NCI-H774 (cell line): ENCODE measurements around the gene TCF7L1.
A peak's percentile ranks its signal among the peaks of the same experiment; 100 is the strongest.
"Not testable (repeated sequence)": the region's sequence is repeated elsewhere in the genome, so short reads cannot be mapped to it uniquely, and the experiment has no call there.

Experiments
- DNase-seq: peaks from one replicate; lab custom pipeline; 2025; lab: John Stamatoyannopoulos, UW

TCF7L1 gene

DNA sequence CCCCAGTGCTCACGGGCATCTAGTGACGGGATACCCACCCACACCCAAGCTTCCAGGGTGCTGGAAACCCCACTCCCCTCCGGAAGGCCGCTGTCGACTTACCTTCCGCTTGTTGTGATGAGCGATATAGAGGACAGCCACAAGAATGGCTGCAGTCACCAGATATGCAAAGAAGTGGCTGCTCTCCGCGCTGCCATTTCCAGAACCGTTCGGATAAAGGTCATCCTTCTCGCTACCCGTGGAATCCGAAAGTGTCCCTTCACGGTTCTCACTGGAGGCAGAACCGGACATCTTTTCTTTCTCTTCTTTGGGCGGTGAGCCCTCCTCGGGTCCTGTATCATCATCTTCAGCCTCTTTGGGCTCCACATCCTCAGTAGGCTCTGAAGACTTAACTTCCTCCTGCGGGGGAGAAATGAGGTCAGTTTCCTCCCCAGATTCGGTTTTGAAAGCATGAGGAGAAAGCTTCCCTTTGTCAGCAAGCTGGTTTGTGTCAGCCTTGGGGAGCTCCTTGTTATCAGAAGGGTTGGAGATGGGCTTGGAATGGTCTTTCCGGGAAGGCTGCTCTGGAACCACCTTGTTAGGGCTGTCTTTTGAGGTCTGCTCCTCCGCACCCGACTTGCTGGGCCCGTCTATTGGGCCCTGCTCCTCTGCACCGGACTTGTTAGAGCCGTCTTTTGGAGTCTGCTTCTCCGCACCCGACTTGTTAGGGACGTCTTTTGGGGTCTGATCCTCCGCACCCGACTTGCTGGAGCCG is 193.4 kb downstream of the TCF7L1 start:
- no peak for DNase-seq

GRCh38 chr2:85327160-85327821 is 194.1 kb downstream of the TCF7L1 start:
- DNase-seq: no peak

DNA sequence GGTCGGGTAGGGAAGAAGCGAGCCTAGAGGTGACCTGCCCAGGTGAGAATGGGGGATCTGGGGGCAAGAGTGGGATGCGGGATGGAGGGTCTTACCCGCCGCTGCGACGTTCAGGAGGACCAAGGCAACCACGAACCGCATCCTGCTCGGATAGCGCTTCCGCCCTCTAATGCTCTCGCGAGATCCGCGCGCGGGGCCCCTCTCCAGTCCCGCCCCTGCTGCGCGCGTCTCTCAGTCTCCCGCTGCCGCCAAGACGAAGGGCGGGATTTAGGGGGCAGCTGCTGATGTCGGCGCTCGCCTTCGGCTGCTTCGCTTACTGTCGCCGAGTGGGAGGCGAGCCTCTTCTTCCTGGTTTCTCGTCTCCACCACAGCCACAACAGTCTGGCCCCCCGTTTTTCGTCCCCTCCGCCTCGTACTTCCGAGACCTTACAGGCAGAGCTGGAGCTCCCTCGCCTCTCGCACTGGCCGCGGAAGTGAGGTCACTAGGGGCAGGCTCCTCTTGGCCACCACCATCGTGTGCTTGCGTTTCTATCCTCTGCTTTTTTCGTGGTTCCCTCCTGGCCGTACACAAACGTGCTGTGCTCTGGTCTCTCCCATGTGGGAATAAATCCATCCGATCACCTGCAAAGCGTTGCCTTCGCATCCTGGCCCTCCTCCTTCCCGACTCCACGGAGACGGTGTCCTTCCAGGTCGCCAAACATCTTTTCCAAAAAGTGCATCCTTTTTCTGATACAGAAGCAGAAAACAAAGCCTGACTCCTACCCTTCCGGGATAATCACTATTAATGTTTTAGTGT is 194.8 kb downstream of the TCF7L1 start, which contains the start of gene TGOLN2:
TGOLN2 (minus strand) TSS at position 168 of the 796 bp plus-strand sequence; CDS start at position 141, 27 bp downstream.
- peak; percentile 90 for DNase-seq

DNA sequence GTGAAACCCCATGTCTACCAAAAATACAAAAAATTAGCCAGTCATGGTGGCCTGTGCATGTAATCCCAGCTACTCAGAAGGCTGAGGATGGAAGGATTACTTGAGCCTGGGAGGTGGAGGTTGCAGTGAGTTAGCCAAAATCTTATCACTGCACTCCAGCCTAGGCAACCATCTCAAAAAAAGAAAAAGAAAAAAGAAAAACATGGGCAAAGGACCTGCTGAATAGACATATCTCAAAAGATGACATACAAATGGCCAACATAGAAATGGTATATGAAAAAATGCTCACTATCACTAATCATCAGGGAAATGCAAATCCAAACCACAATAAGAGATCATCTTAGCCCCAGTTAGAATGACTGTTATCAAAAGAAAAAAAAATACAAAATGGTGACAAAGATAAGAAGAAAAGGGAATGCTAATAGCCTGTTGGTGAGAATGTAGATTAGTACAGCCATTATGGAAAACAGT is 196.0 kb downstream of the TCF7L1 start:
- DNase-seq: no peak

DNA sequence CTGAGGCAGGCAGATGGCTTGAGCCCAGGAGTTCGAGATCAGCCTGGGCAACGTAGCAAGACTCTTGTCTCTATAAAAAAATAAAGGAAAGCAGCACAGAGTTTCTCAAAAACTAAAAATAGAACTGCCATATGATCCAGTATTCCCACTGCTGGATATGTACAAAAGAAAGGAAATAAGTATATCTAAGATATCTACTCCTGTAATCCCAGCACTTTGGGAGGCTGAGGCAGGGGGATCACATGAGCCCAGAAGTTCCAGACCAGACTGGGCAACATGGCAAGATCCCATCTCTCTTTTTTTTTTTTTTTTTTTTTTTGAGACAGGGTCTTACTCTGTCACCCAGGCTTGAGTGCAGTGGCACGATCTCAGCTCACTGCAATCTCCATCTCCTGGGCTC is 196.5 kb downstream of the TCF7L1 start:
- not testable (repeated sequence) for DNase-seq

GRCh38 chr2:85330839-85331636 is 197.8 kb downstream of the TCF7L1 start:
- DNase-seq: no peak

- DNase-seq: not testable (repeated sequence)
Measured at GRCh38 chr2:85333877-85334276, 200.7 kb downstream of the TCF7L1 start.

DNA sequence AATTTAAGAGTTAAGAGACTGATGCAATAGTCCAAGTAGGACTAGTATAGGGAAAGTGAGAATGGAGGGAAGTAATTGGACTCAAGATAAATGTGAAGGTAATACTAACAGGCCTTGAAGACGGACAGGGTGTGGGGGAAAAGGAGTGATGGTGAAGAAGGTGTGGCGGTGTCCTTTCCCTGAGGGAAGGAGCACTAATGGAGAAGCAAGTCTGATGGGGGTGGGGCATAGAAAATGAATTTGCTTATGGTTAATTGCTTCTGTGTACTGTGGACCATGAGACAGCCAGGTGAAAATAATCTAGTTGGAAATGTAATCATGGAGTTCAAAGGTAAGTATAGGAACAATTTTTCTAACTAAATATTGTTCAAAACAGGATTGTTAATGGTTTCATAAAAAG is 201.7 kb downstream of the TCF7L1 start:
- no peak for DNase-seq

DNA sequence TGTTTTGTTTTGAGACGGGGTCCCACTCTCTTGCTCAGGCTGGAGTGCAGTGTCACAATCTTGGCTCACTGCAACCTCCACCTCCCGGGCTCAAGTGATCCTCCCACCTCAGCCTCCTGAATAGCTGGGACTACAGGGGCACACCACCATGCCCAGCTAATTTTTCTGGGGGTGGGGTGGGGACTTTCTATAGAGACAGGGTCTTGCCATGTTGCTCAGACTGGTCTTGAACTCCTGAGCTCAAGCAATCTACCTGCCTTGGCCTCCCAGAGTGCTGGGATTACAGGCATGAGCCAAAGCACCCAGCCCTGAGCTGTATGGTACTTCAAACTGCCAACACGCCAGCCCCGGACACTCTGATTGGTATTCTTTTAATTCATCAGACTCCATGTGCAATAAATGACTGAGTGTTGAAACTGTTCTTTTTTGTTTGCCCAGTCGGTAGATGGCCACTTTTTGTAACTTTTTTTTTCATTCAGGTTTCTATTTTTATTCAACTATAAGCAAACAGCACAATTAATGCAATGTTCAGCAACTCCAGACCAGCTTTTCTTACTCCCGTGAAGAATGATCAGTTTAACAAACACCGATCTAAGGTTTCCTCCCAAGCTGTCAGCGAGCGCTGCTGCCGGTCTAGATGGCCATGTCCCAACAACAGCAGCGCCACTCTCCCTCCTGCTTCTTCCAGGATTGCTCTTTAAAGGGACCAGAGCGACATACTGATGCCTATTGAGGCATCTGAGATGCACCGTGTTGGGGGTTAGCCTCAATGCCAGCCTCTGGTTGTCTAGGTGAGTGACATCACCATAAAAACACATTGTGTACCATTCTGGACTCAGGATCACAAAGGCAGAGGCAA is 207.1 kb downstream of the TCF7L1 start:
- no peak for DNase-seq

DNA sequence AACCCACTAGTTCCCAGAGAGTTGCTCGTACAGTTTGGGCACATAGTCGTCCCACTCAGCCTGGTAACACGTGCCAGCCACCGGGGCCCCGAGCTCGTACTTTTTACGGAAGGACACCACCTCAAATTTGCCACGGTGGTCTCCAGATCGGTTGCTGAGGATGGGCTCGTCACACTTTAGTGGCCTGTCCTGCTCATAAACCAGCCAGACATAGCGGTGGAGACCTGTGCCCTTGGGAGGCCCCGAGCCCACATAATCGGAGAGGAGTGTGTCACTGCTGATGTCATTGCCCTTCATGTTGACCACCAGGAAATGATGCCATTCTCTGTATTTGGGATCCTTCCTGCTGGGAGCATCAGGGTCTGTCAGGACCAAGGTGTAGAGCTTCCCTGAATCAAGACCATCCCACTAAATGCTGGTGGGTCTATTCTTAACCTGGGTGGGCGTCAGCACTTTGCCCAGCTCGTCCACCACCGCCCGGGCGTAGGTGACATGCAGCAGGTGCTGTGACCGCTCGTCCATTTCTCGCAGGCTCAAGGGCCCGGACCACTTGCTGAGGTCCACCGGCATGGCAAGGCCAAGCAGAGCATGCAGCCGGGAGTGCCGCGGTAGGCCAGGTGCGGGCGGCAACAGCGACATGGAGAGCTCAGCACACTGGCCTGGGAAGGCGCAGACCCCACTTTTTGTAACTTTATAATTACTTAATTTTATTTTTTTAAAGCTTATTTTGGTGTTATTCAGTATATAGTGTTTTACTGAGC is 208.3 kb downstream of the TCF7L1 start:
- no peak for DNase-seq

- no peak for DNase-seq
Measured at GRCh38 chr2:85342156-85342555, 209.0 kb downstream of the TCF7L1 start.

DNA sequence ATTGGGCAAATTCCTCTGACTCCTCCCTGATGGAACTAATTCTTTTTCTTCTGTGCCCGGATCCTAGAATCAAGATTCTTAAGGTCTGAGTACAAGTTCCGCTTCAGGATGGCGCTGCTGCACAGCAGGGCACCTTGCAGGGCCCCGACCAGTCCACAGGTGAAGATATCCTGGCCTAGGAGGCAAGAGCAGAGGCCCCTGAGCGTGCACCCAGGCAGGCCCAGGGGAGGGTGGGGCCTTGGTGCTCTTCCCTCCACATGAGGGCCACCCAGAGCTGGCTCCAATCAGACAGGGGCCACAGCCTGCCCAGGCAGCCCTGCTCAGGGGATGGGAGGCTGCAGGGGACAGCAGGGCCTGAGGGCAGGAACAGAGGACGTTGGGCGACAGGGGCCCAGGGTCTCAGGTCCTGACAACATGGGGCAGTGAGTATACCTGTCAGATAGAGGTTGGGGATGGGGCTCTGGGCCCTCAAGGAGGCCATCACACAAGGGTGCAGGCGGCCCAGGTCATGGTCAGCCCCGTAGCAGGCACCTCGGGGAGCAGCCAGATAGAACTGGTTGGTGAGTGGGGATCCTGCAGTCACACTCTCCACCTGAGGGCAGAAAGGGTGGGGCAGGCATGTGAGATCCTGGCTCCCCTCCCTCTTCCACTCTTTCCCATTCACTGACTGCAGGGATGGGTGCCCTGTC is 210.2 kb downstream of the TCF7L1 start:
- DNase-seq: not testable (repeated sequence)

- no peak for DNase-seq
Measured at GRCh38 chr2:85344356-85344954, 211.3 kb downstream of the TCF7L1 start.

DNA sequence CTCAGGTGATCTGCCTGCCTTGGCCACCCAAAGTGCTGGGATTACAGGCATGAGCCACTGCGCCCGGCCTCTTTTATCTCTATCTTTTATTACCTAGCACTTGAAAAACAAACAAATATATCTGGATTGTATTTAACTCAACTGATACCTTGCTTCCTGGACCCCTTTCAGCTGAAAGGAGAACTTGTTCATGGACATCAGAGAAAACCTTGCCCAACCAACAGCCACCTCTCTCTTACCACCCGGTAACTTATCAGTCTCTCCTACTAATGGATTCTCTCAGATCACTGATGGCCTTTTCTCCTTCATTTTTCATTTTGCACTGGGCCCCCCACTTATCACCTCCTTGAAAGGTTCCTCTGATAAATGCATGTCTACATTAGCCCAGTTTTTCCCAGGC is 214.4 kb downstream of the TCF7L1 start:
- DNase-seq: no peak

DNA sequence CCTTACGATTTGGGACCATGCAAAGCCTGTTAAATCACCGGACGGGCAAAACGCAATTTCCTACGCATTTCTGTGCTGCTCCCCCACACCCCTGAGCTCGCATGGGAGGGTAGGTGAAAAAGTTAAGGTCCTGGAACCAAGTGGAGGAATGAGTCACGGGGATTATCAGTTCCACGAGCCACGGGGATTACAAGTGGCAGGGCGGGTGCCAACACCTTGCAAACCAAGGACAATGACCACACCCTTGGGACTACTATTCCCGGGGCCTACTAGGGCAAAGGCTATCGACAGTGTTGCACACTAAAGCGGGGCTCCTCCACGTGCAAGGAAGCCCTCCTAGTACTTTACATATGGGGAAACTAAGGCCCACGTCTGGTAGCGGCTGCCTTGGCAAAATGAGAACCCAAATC is 220.7 kb downstream of the TCF7L1 start:
- DNase-seq: no peak

GRCh38 chr2:85354286-85355072 is 221.3 kb downstream of the TCF7L1 start, which contains the start of the genes ELMOD3 and RETSAT:
Gene ELMOD3, plus strand, starts transcription at chr2:85354769. Its CDS starts 2,430 bp downstream, at chr2:85357199.
Gene RETSAT, minus strand, starts transcription at chr2:85354528. Its CDS starts 21 bp downstream, at chr2:85354507.
- DNase-seq: peak; percentile 96

- no peak for DNase-seq
Measured at GRCh38 chr2:85355073-85355410, 221.8 kb downstream of the TCF7L1 start.

DNA sequence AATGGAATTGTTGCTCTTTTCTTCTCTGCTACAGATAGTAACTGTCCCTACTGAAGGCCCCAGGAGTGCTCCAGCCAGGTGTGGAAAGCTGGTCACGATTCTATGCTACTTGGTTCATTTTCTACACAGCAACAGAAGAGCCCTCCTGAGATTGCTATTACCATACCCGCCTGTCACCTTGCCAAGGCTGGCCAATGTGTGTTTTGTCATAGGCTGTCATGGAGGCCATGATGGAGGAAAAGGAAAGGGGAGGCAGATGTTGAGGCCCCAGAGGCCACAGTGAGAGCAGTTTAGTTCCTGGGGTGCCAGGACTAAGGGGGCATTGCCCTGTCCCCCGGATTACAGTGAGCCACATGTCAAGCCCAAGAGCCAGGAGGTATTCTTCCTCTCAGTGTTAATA is 222.3 kb downstream of the TCF7L1 start:
- DNase-seq: no peak
